SK-N-SH treated with all-trans-retinoic acid at 6 μM for 48 hours (cell line): ENCODE data around the gene ME2.

Experiments used
- ATAC-seq: fragments of 200-7000 bp; cut with Tn5 transposase; 3 replicates; pipeline ENCODE4 v1.9.1; 2020; ENCODE audit warnings: mild to moderate bottlenecking, moderate library complexity
- ARNTL ChIP-seq: fragments of 450-650 bp; formaldehyde crosslinking; IDR thresholded peaks from 2 replicates; pipeline ENCODE4 v1.5.0; 2020; ENCODE audit warnings: low read depth, mild to moderate bottlenecking, moderate library complexity, borderline replicate concordance
- BACH2 ChIP-seq: fragments of 250-450 bp; sonication (Bioruptor Pico); IDR thresholded peaks from 2 replicates; pipeline ENCODE4 v1.9.0; 2021; ENCODE audit warnings: mild to moderate bottlenecking, borderline replicate concordance
- CREB5 ChIP-seq: fragments of 250-450 bp; sonication (Bioruptor Pico); IDR thresholded peaks from 2 replicates; pipeline ENCODE4 v1.5.1; 2020; ENCODE audit warnings: low read depth, mild to moderate bottlenecking, moderate library complexity
- CSDC2 ChIP-seq: fragments of 250-450 bp; sonication (Bioruptor Pico); IDR thresholded peaks from 2 replicates; pipeline ENCODE4 v1.5.0; 2020; ENCODE audit warnings: mild to moderate bottlenecking, moderate library complexity
- CSRNP3 ChIP-seq: fragments of 250-450 bp; sonication (Bioruptor Pico); IDR thresholded peaks from 2 replicates; pipeline ENCODE4 v1.5.1; 2021; ENCODE audit warnings: mild to moderate bottlenecking, moderate library complexity
- ESRRG ChIP-seq: fragments of 250-450 bp; sonication (Bioruptor Pico); IDR thresholded peaks from 2 replicates; pipeline ENCODE4 v1.6.1; 2021; ENCODE audit warnings: mild to moderate bottlenecking
- GLIS3 ChIP-seq: fragments of 250-450 bp; sonication (Bioruptor Pico); IDR thresholded peaks from 2 replicates; pipeline ENCODE4 v1.5.0; 2020; ENCODE audit warnings: mild to moderate bottlenecking, moderate library complexity
- ISL1 ChIP-seq: fragments of 250-450 bp; sonication (Bioruptor Pico); IDR thresholded peaks from 2 replicates; pipeline ENCODE4 v2.1.2; 2022; ENCODE audit warnings: mild to moderate bottlenecking, moderate library complexity
- PPARA ChIP-seq: fragments of 250-450 bp; sonication (Bioruptor Pico); IDR thresholded peaks from 2 replicates; pipeline ENCODE4 v1.5.0; 2020; ENCODE audit warnings: mild to moderate bottlenecking, borderline replicate concordance
- RARB ChIP-seq: fragments of 250-450 bp; sonication (Bioruptor Pico); IDR thresholded peaks from 2 replicates; pipeline ENCODE4 v1.8.0; 2021; ENCODE audit warnings: mild to moderate bottlenecking, moderate library complexity
- TCF4 ChIP-seq: fragments of 250-450 bp; sonication (Bioruptor Pico); IDR thresholded peaks from 2 replicates; pipeline ENCODE4 v1.8.0; 2021; ENCODE audit warnings: mild to moderate bottlenecking, moderate library complexity, borderline replicate concordance
- TOX ChIP-seq: fragments of 250-450 bp; sonication (Bioruptor Pico); IDR thresholded peaks from 2 replicates; pipeline ENCODE4 v1.8.0; 2021; ENCODE audit warnings: mild to moderate bottlenecking, moderate library complexity, borderline replicate concordance
- ZC3H10 ChIP-seq: fragments of 250-450 bp; sonication (Bioruptor Pico); IDR thresholded peaks from 2 replicates; pipeline ENCODE4 v1.5.1; 2021; ENCODE audit warnings: mild to moderate bottlenecking, moderate library complexity
- ZFP3 ChIP-seq: fragments of 250-450 bp; sonication (Bioruptor Pico); IDR thresholded peaks from 2 replicates; pipeline ENCODE4 v1.5.0; 2020; ENCODE audit warnings: mild to moderate bottlenecking, moderate library complexity
- ZFP30 ChIP-seq: fragments of 450-650 bp; formaldehyde crosslinking; IDR thresholded peaks from 2 replicates; pipeline ENCODE4 v1.5.0; 2022; ENCODE audit warnings: mild to moderate bottlenecking, moderate library complexity
- ZNF565 ChIP-seq: fragments of 450-650 bp; formaldehyde crosslinking; conservative IDR thresholded peaks from 2 replicates; pipeline ENCODE4 v1.5.0; 2020; ENCODE audit warnings: low read depth, mild to moderate bottlenecking, moderate library complexity
- ZNF70 ChIP-seq: fragments of 450-650 bp; formaldehyde crosslinking; IDR thresholded peaks from 2 replicates; pipeline ENCODE4 v1.5.0; 2020; ENCODE audit warnings: mild to moderate bottlenecking, moderate library complexity
- TF ChIP-seq, protein P1 (sequence below): fragments of 250-450 bp; sonication (Bioruptor Pico); IDR thresholded peaks from 2 replicates; pipeline ENCODE4 v1.8.0; 2020; ENCODE audit warnings: mild to moderate bottlenecking, moderate library complexity, borderline replicate concordance

Gene ME2

DNA sequence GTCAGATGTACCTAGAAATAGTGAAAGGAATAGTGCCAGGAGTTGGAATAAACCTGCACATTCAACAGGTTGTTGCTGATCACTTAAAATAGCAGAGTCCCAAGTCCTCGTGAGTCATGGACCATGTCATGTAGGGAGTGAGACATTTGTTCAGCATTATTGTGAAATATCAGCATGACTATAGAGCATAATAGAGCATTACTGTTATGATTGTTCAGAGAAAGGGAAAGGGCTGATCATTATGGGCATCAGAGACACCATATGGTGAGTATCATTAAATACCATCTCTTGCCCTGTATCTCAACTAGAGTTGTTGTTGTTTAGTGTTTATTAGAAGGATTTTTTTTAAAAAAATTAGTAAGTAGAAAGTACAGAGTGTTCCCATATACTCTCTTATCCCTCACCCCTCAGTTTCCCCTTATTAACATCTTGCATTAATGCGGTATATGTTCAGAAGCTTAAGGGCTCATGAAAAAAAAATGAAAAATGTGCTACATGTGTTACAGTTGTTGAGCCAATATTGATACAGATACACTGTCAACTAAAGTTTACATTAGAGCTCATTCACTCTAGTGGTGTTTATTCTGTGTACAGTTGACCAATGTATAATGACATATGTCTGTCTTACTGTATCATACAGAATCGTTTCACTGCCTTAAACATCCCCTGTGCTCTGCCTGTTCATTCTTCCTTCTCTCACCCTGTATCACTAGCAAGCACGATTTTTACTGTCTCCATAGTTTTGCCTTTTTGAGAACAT is 94.6 kb downstream of the ME2 start:
- TF ChIP-seq PPARA (no peak), ARNTL (CRISPR knock-in tag) (no peak), ESRRG (CRISPR knock-in tag) (no peak), TCF4 (no peak), CREB5 (no peak), ZFP30 (CRISPR knock-in tag) (no peak), CSDC2 (CRISPR knock-in tag) (no peak), TOX (CRISPR knock-in tag) (no peak), BACH2 (CRISPR knock-in tag) (no peak), RARB (CRISPR knock-in tag) (no peak), GLIS3 (CRISPR knock-in tag) (no peak), ZNF565 (CRISPR knock-in tag) (no peak), CSRNP3 (CRISPR knock-in tag) (no peak)
- TF ChIP-seq, protein P1, sequence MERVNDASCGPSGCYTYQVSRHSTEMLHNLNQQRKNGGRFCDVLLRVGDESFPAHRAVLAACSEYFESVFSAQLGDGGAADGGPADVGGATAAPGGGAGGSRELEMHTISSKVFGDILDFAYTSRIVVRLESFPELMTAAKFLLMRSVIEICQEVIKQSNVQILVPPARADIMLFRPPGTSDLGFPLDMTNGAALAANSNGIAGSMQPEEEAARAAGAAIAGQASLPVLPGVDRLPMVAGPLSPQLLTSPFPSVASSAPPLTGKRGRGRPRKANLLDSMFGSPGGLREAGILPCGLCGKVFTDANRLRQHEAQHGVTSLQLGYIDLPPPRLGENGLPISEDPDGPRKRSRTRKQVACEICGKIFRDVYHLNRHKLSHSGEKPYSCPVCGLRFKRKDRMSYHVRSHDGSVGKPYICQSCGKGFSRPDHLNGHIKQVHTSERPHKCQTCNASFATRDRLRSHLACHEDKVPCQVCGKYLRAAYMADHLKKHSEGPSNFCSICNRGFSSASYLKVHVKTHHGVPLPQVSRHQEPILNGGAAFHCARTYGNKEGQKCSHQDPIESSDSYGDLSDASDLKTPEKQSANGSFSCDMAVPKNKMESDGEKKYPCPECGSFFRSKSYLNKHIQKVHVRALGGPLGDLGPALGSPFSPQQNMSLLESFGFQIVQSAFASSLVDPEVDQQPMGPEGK, result no peak
- ATAC-seq, result no peak

DNA sequence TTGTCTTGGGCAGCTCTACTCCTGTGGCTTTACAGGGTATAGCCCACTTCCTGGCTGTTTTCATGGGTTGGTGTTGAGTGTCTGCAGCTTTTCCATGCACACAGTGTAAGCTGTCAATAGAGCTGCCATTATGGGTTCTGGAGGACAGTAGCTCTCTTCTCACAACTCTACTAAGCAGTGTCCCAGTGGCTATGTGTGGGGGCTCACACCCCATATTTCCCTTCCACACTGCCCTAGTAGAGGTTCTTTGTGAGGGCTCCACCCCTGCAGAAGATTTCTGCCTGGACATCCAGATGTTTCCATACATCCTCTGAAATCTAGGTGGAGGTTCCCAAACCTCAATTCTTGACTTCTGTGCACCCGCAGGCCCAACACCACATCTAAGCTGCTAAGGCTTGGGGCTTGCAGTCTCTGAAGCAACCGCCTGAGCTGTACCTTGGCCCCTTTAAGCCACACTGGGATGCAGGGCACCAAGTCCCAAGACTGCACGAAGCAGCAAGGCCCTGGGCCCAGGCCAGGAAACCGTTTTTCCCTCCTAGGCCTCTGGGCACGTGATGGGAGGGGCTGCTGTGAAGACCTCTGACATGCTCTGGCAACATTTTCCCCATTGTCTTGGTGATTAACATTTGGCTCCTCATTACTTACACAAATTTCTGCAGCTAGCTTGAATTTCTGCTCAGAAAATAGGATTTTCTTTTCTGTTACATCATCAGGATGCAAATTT is 98.3 kb downstream of the ME2 start:
- no peak for ATAC-seq
- TF ChIP-seq, protein P1, result no peak
- no peak for TF ChIP-seq ZNF70
- no peak for TF ChIP-seq ZFP3 (CRISPR knock-in tag)
- no peak for TF ChIP-seq GLIS3 (CRISPR knock-in tag)
- TF ChIP-seq CSDC2 (CRISPR knock-in tag), result no peak
- TF ChIP-seq TCF4, result no peak
- TF ChIP-seq ARNTL (CRISPR knock-in tag), result no peak

DNA sequence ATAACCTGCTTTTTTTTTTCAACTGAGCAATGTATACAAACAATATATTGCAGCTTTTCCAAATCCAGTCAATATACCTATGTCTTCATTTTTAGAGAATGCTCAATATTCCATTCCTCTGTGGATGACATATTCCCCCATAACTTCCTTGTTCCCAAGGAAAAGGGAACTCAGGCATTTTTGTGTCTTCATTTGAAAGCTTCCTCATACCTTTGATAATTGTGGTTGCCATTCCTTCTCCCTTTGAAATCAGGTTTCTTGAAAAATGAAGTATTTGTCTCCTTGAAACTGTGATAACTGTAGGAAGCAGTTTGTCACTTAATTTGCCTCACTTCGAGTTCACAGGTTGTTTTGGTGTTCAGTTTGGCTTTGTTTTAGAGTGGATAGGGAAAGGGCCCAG is 102.5 kb downstream of the ME2 start:
- TF ChIP-seq CSRNP3 (CRISPR knock-in tag), result no peak
- no peak for TF ChIP-seq BACH2 (CRISPR knock-in tag)
- TF ChIP-seq ISL1 (CRISPR knock-in tag), result no peak
- no peak for TF ChIP-seq TOX (CRISPR knock-in tag)
- no peak for TF ChIP-seq CSDC2 (CRISPR knock-in tag)
- TF ChIP-seq, protein P1, result no peak
- TF ChIP-seq TCF4, result no peak
- TF ChIP-seq CREB5, result no peak
- TF ChIP-seq RARB (CRISPR knock-in tag), result no peak
- no peak for TF ChIP-seq ZNF70
- no peak for TF ChIP-seq ZC3H10 (CRISPR knock-in tag)
- no peak for TF ChIP-seq ZFP30 (CRISPR knock-in tag)
- ATAC-seq, result no peak
